NCI-H69 (cell line): Measurements from ENCODE around the gene TBCD.

Experiments
- DNase-seq: peaks from one replicate; lab custom pipeline; 2025; lab: John Stamatoyannopoulos, UW

TBCD gene

GRCh38 chr17:82926081-82926480 is 174.2 kb downstream of the TBCD start:
- no peak for DNase-seq

GRCh38 chr17:82926716-82927115 is 174.9 kb downstream of the TBCD start:
- DNase-seq: no peak

GRCh38 chr17:82927311-82927660 is 175.4 kb downstream of the TBCD start:
- DNase-seq: no peak

GRCh38 chr17:82927661-82928601 is 176.1 kb downstream of the TBCD start:
- no peak for DNase-seq

- no peak for DNase-seq
These were observed 177.3 kb downstream of the TBCD start for GRCh38 chr17:82929011-82929622.

- DNase-seq: no peak
These were observed 177.8 kb downstream of the TBCD start for GRCh38 chr17:82929676-82930042.

GRCh38 chr17:82930043-82930923 is 178.4 kb downstream of the TBCD start:
- no peak for DNase-seq

GRCh38 chr17:82930924-82931698 is 179.2 kb downstream of the TBCD start:
- no peak for DNase-seq

GRCh38 chr17:82931699-82932517 is 180.0 kb downstream of the TBCD start:
- no peak for DNase-seq

- DNase-seq: peak; percentile 35
These were observed 180.8 kb downstream of the TBCD start for GRCh38 chr17:82932518-82933310.

GRCh38 chr17:82933911-82934310 is 182.0 kb downstream of the TBCD start:
- no peak for DNase-seq

- no peak for DNase-seq
These were observed 184.3 kb downstream of the TBCD start for GRCh38 chr17:82935966-82936767.

GRCh38 chr17:82936768-82937171 is 184.9 kb downstream of the TBCD start:
- no peak for DNase-seq

GRCh38 chr17:82937411-82938371 is 185.8 kb downstream of the TBCD start:
- DNase-seq: no peak

GRCh38 chr17:82938486-82938872 is 186.6 kb downstream of the TBCD start:
- no peak for DNase-seq

GRCh38 chr17:82938873-82939620 is 187.2 kb downstream of the TBCD start:
- DNase-seq: no peak

- no peak for DNase-seq
These were observed 187.8 kb downstream of the TBCD start for GRCh38 chr17:82939621-82940135.
